Right atrium auricular region (tissue), 2 donors: ENCODE results near the gene NPC1. TPM values are rescaled to one million over a fixed set of nuclear protein-coding genes. Genes with fewer than 3 reads are reported as not detected.

Experiments
- DNase-seq: peaks from one replicate; pipeline ENCODE4 v3.0.0-alpha.2; 2019; ENCODE audit warnings: low spot score
- H3K27ac ChIP-seq, 2 donors: fragments of 200-600 bp; sonication (generic); 1 replicate in 1 of 2; 2 replicates in 1 of 2; pipeline ENCODE4 v1.5.1; 2016 to 2019
- H3K27me3 ChIP-seq, 2 donors: fragments of 200-600 bp; sonication (generic); one replicate each; pipeline versions ENCODE4 v1.5.1 to v1.6.0; 2017 to 2019
- H3K36me3 ChIP-seq: fragments of 200-600 bp; sonication (generic); one replicate; pipeline ENCODE4 v1.5.1; 2016
- H3K4me1 ChIP-seq, 2 donors: fragments of 200-600 bp; sonication (generic); one replicate each; pipeline versions ENCODE4 v1.5.1 to v1.6.0; 2017 to 2019
- H3K4me3 ChIP-seq, 2 donors: fragments of 200-600 bp; sonication (generic); 1 replicate in 1 of 2; 2 replicates in 1 of 2; pipeline ENCODE4 v1.5.1; 2017 to 2019; ENCODE audit warnings: mild to moderate bottlenecking in 1 of 2, moderate library complexity in 1 of 2
- H3K9me3 ChIP-seq, 2 donors: fragments of 200-600 bp; sonication (generic); one replicate each; pipeline ENCODE4 v1.5.1; 2019
- CTCF ChIP-seq, 2 donors: fragments of 200-600 bp; sonication (generic); IDR thresholded peaks; one replicate each; pipeline ENCODE4 v1.5.1; 2019; ENCODE audit warnings: antibody characterized with exemption in 2 of 2
- total RNA-seq, 2 donors: library from RNA; depleted of rRNA; stranded (reverse); fragments of >200 nt; gene quantifications; one replicate each; pipeline ENCODE4 v1.1.0, GENCODE V29; 2016

Gene NPC1
- total RNA-seq, 2 donors from 2014 or later = 16.2 to 26.4 TPM

GRCh38 chr18:23631746-23632145, 45.4 kb upstream of the NPC1 start:
- H3K9me3 ChIP-seq = no peaks in the 10 kb centered on the region
- H3K27me3 ChIP-seq = no peaks in the 10 kb centered on the region
- no peak for DNase-seq
- H3K36me3 ChIP-seq = no peaks in the 10 kb centered on the region
- no peaks in the 10 kb centered on the region for H3K4me1 ChIP-seq
- no peak overlapping the region for H3K4me3 ChIP-seq
- H3K27ac ChIP-seq = no peak overlapping the region
- TF ChIP-seq CTCF (IDR thresholded peaks at IDR 0.05) = no peak

GRCh38 chr18:23631312-23631711, 45.0 kb upstream of the NPC1 start:
- DNase-seq = no peak
- no peak overlapping the region for H3K27ac ChIP-seq
- no peaks in the 10 kb centered on the region for H3K27me3 ChIP-seq
- H3K9me3 ChIP-seq = no peaks in the 10 kb centered on the region
- no peak for TF ChIP-seq CTCF (IDR thresholded peaks at IDR 0.05)
- H3K4me3 ChIP-seq = no peak overlapping the region
- H3K4me1 ChIP-seq = no peaks in the 10 kb centered on the region
- H3K36me3 ChIP-seq = no peaks in the 10 kb centered on the region

GRCh38 chr18:23629444-23629946, 43.2 kb upstream of the NPC1 start:
- no peak for TF ChIP-seq CTCF (IDR thresholded peaks at IDR 0.05)
- Histone ChIP-seq H3K4me1 (no peaks in the 10 kb centered on the region), H3K36me3 (no peaks in the 10 kb centered on the region), H3K27me3 (no peaks in the 10 kb centered on the region), H3K9me3 (no peaks in the 10 kb centered on the region), H3K4me3 (no peak overlapping the region), H3K27ac (no peak overlapping the region)
- no peak for DNase-seq

- Histone ChIP-seq H3K4me3 (no peak overlapping the region), H3K36me3 (no peaks in the 10 kb centered on the region), H3K27me3 (no peaks in the 10 kb centered on the region), H3K9me3 (no peaks in the 10 kb centered on the region), H3K4me1 (no peaks in the 10 kb centered on the region), H3K27ac (no peak overlapping the region)
- no peak for DNase-seq
- no peak for TF ChIP-seq CTCF (IDR thresholded peaks at IDR 0.05)
Observed at GRCh38 chr18:23627970-23628369, 41.7 kb upstream of the NPC1 start.

- Histone ChIP-seq H3K9me3 (no peaks in the 10 kb centered on the region), H3K27ac (no peak overlapping the region), H3K36me3 (no peaks in the 10 kb centered on the region), H3K4me3 (no peak overlapping the region), H3K4me1 (no peaks in the 10 kb centered on the region), H3K27me3 (no peaks in the 10 kb centered on the region)
- no peak for DNase-seq
- TF ChIP-seq CTCF (IDR thresholded peaks at IDR 0.05) = no peak
Observed at GRCh38 chr18:23627321-23627720, 41.0 kb upstream of the NPC1 start.
